Spleen (tissue), 11 donors: ENCODE results near the gene CNDP1. TPM values are rescaled to one million over a fixed set of nuclear protein-coding genes. Genes with fewer than 3 reads are reported as not detected.

ENCODE experiments used
- DNase-seq: peaks from one replicate; pipeline ENCODE4 v3.0.0-alpha.2; 2020
- H3K27ac ChIP-seq, 8 donors: fragments of 200-600 bp; sonication (generic) in 7 of 8; 1 replicate in 4 of 8; 2 replicates in 4 of 8; pipeline versions ENCODE4 v1.5.0 to v1.8.0; 2016 to 2021; ENCODE audit warnings: inconsistent platforms in 4 of 8, mild to moderate bottlenecking in 4 of 8, moderate library complexity in 1 of 8
- H3K27me3 ChIP-seq, 7 donors: fragments of 200-600 bp; sonication (generic) in 6 of 7; replicated peaks in 1 of 7; 1 replicate in 4 of 7; 2 replicates in 3 of 7; pipeline versions ENCODE4 v1.5.0 to v1.8.0; 2016 to 2021; ENCODE audit warnings: inconsistent platforms in 3 of 7, mild to moderate bottlenecking in 1 of 7
- H3K36me3 ChIP-seq, 6 donors: fragments of 200-600 bp; sonication (generic) in 5 of 6; 1 replicate in 4 of 6; 2 replicates in 2 of 6; pipeline versions ENCODE4 v1.5.0 to v1.8.0; 2016 to 2021; ENCODE audit warnings: inconsistent platforms in 2 of 6
- H3K4me1 ChIP-seq, 6 donors: fragments of 200-600 bp; sonication (generic) in 5 of 6; 1 replicate in 3 of 6; 2 replicates in 3 of 6; pipeline versions ENCODE4 v1.5.0 to v1.8.0; 2016 to 2021; ENCODE audit warnings: inconsistent platforms in 3 of 6
- H3K4me3 ChIP-seq, 8 donors: fragments of 200-600 bp; sonication (generic) in 7 of 8; 1 replicate in 4 of 8; 2 replicates in 4 of 8; pipeline versions ENCODE4 v1.5.0 to v1.8.0; 2016 to 2021; ENCODE audit warnings: inconsistent platforms in 4 of 8, mild to moderate bottlenecking in 4 of 8, moderate library complexity in 2 of 8
- H3K9me3 ChIP-seq, 8 donors: fragments of 200-600 bp; sonication (generic) in 7 of 8; 1 replicate in 4 of 8; 2 replicates in 4 of 8; pipeline versions ENCODE4 v1.5.0 to v1.8.0; 2016 to 2021; ENCODE audit warnings: inconsistent platforms in 4 of 8
- CTCF ChIP-seq, 11 experiments: fragments of 200-600 bp in 7 of 11; fragments of 450-650 bp in 4 of 11; sonication (generic) in 4 of 11; IDR thresholded peaks in 8 of 11; conservative IDR thresholded peaks in 3 of 11; 1 replicate in 7 of 11; 2 replicates in 4 of 11; pipeline versions ENCODE4 v1.4.0 to v1.8.0; 2016 to 2021; ENCODE audit warnings: antibody characterized with exemption in 11 of 11, inconsistent platforms in 4 of 11, mild to moderate bottlenecking in 1 of 11
- POLR2A ChIP-seq, 3 donors: fragments of 450-650 bp; IDR thresholded peaks; one replicate each; pipeline ENCODE4 v1.5.1; 2017; ENCODE audit warnings: antibody characterized with exemption in 3 of 3, mild to moderate bottlenecking in 1 of 3
- POLR2AphosphoS5 ChIP-seq, 3 donors: sonication (generic); formaldehyde crosslinking; IDR thresholded peaks; one replicate each; pipeline ENCODE4 v1.5.1; 2017; ENCODE audit warnings: antibody characterized with exemption in 3 of 3
- WGBS, 5 donors: extraction: QIAGEN DNeasy Blood & Tissue Kit in 3 of 5; methylation state at CpG; one replicate each; pipeline versions ENCODE4 v1.1.5 to v1.1.7; 2013 to 2018; 5-methylcytosine and 5-hydroxymethylcytosine counted together
- intact Hi-C: fragments of 100-400 bp; cut with DNase I; formaldehyde crosslinking; loops from one replicate; pipeline ENCODE4 v1.15.0; 2023; ENCODE audit warnings: low total_unique reads
- polyA plus RNA-seq, 3 donors: library from polyadenylated mRNA; stranded (reverse); fragments of 200-250 nt; gene quantifications; one replicate each; pipeline ENCODE4 v1.2.1, GENCODE V29; 2013
- total RNA-seq, 7 donors: library from RNA; depleted of rRNA in 3 of 7; stranded (reverse); fragments of >200 nt in 3 of 7; fragmentation: NEBNext Ultra II Directional in 4 of 7; extraction: Animal tissue kit (Norgen Biotek cat#: 25700) in 4 of 7; gene quantifications; one replicate each; pipeline versions ENCODE4 v1.1.0 to v1.2.1, GENCODE V29; 2016 to 2021
- donor health status: healthy with polysubstance abuse.
- donor health status: DM: no; HTN: no; CAD: no; lungs with moderate emphysema.
- donor health status: DM: no; HTN: no; CAD: no.
- donor health status: Bipolar disorder and iron deficiency.
- donor health status: healthy.
- donor health status: DM: no; HTN: no; CAD: no.
- donor health status: DM: yes; HTN: yes; CAD: no.

CNDP1 gene
- total and polyA plus RNA-seq, 10 donors = 0.03 to 0.59 (median 0.18) TPM; not detected in 2

GRCh38 chr18:74488864-74489263 is 45.4 kb upstream of the CNDP1 start:
- intact Hi-C loops = no loop called here

GRCh38 chr18:74489676-74490075 is 44.6 kb upstream of the CNDP1 start:
- Histone ChIP-seq H3K36me3 (no peaks in the 10 kb centered on the region), H3K27ac (no peak overlapping the region), H3K9me3 (peaks cover 0 to 7% (median 2%) of the 10 kb centered on the region in 8 donors), H3K4me3 (no peak overlapping the region), H3K27me3 (no peaks in the 10 kb centered on the region), H3K4me1 (peaks cover 0 to 7% (median 2%) of the 10 kb centered on the region in 6 donors)
- intact Hi-C loops = loop anchor here (5.0 to 10.0 kb wide), 2 partner anchors 65 to 137 kb away; no protein-coding TSS in a partner anchor
- no peak for TF ChIP-seq POLR2A (IDR thresholded peaks at IDR 0.05)
- TF ChIP-seq CTCF (IDR thresholded peaks at IDR 0.05 in 8 of 11, conservative IDR thresholded peaks at IDR 0.05 in 3 of 11) = no peak
- TF ChIP-seq POLR2AphosphoS5 (IDR thresholded peaks at IDR 0.05) = no peak
- WGBS, 5 donors = 44 to 54% (median 48%) methylated on average over 7 of the region's 7 CpGs
- no peak for DNase-seq

More at GRCh38 chr18:74488864-74489263, 45.4 kb upstream of the CNDP1 start:
- H3K4me1 ChIP-seq = peaks cover 0 to 10% (median 5%) of the 10 kb centered on the region in 6 donors
- H3K36me3 ChIP-seq = no peaks in the 10 kb centered on the region
- no peaks in the 10 kb centered on the region for H3K27me3 ChIP-seq
- H3K27ac ChIP-seq = no peak overlapping the region
- H3K9me3 ChIP-seq = peaks cover 0 to 7% (median 2%) of the 10 kb centered on the region in 8 donors
- 88 to 91% (median 91%) methylated on average over 8 of the region's 8 CpGs for WGBS, 5 donors
- DNase-seq = no peak
- H3K4me3 ChIP-seq = no peak overlapping the region
- no peak for TF ChIP-seq CTCF (IDR thresholded peaks at IDR 0.05 in 8 of 11, conservative IDR thresholded peaks at IDR 0.05 in 3 of 11)

- no peak for DNase-seq
- peaks cover 0 to 7% (median 2%) of the 10 kb centered on the region in 8 donors for H3K9me3 ChIP-seq
- H3K36me3 ChIP-seq = no peaks in the 10 kb centered on the region
- no peak for TF ChIP-seq POLR2AphosphoS5 (IDR thresholded peaks at IDR 0.05)
- TF ChIP-seq POLR2A (IDR thresholded peaks at IDR 0.05) = no peak
- TF ChIP-seq CTCF (IDR thresholded peaks at IDR 0.05 in 8 of 11, conservative IDR thresholded peaks at IDR 0.05 in 3 of 11) = no peak
- H3K4me3 ChIP-seq = no peak overlapping the region
- 90 to 100% (median 92%) methylated on average over 3 of the region's 3 CpGs for WGBS, 5 donors
- intact Hi-C loops = loop anchor here (5.0 to 10.0 kb wide), 2 partner anchors 63 to 140 kb away; no protein-coding TSS in a partner anchor
- peaks cover 4 to 18% (median 13%) of the 10 kb centered on the region in 6 donors for H3K4me1 ChIP-seq
- H3K27ac ChIP-seq = no peak overlapping the region
- no peaks in the 10 kb centered on the region for H3K27me3 ChIP-seq
Measured at GRCh38 chr18:74492259-74492658, 42.0 kb upstream of the CNDP1 start.

GRCh38 chr18:74493689-74494088 is 40.6 kb upstream of the CNDP1 start:
- WGBS, 5 donors = 50 to 92% (median 67%) methylated on average over 1 of the region's 1 CpG

More at GRCh38 chr18:74493689-74494088, 40.6 kb upstream of the CNDP1 start:
- TF ChIP-seq POLR2AphosphoS5 (IDR thresholded peaks at IDR 0.05) (no peak), POLR2A (IDR thresholded peaks at IDR 0.05) (no peak), CTCF (IDR thresholded peaks at IDR 0.05 in 8 of 11, conservative IDR thresholded peaks at IDR 0.05 in 3 of 11) (peak in 10 of 11 experiments; percentile 45 to 72 (median 60))
- peaks cover 0 to 7% (median 2%) of the 10 kb centered on the region in 8 donors for H3K9me3 ChIP-seq
- DNase-seq = no peak
- H3K36me3 ChIP-seq = no peaks in the 10 kb centered on the region
- H3K27ac ChIP-seq = peak overlapping the region in 1 of 8 donors; percentile 48
- no peak overlapping the region for H3K4me3 ChIP-seq
- intact Hi-C loops = loop anchor here (5.0 to 10.0 kb wide), 2 partner anchors 61 to 141 kb away; no protein-coding TSS in a partner anchor
- peaks cover 18 to 32% (median 28%) of the 10 kb centered on the region in 6 donors for H3K4me1 ChIP-seq
- H3K27me3 ChIP-seq = no peaks in the 10 kb centered on the region
